ENCODE data around the gene FAM234A. TPM values are rescaled to one million over a fixed set of nuclear protein-coding genes. Genes with fewer than 3 reads are reported as not detected.
A peak's percentile ranks its signal among the peaks of the same experiment; 100 is the strongest.
"Not testable (repeated sequence)": the region's sequence is repeated elsewhere in the genome, so short reads cannot be mapped to it uniquely, and the experiment has no call there.

The FAM234A gene
- total RNA-seq, 2 experiments from 2014 or later: 21.0 to 21.1 TPM

DNA sequence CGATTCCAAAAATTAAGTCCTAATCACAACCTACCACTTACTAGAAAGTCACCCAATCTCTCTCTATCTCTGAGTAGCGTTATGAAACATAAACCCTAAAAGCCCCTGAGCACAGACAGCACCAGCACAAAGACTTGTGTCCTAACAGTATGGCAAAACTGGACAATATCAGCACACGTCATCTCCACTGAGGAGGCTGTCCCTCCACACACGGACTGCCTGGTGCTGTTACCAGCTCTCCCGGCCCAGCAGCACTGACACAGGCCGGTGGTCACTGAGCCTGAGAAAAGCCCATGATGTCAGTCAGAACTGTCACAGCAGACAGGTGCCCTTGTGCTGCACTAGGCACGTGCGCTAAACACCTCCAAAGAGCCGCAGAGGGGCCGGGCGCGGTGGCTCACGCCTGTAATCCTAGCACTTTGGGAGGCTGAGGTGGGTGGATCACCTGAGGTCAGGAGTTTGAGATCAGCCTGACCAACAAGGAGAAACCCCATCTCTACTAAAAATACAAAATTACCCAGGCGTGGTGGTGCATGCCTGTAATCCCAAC lies 22.9 kb upstream of the FAM234A start:
- DNase-seq; ATAC-seq (ENCODE audit: low read depth); H3K27me3 Mint-ChIP-seq; H3K27ac Mint-ChIP-seq; POLR2A ChIA-PET; H3K9me3 Mint-ChIP-seq; H3K4me1 Mint-ChIP-seq; H3K4me3 Mint-ChIP-seq: not testable (repeated sequence)
- peaks cover 13% of the 10 kb centered on the region for H3K36me3 Mint-ChIP-seq

DNA sequence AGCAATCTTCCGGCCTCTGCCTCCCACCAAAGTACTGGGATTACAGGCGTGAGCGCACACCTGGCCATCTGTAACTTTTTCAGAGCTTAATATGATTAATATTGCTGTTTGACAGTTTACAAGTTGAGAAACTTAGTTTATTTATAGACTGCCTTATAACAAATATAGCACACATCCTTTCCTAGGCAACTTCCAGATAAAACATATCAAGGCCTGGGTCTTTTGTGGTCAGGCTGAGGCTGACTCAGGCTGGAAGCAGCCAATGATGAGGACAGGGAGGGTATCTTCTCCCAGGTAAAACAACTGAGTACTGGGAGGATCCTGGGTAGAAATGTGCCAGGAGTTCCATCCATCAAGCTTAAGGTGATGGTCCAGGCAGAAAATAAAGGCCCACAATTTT lies 21.6 kb upstream of the FAM234A start:
- POLR2A ChIA-PET: no interaction called here

DNA sequence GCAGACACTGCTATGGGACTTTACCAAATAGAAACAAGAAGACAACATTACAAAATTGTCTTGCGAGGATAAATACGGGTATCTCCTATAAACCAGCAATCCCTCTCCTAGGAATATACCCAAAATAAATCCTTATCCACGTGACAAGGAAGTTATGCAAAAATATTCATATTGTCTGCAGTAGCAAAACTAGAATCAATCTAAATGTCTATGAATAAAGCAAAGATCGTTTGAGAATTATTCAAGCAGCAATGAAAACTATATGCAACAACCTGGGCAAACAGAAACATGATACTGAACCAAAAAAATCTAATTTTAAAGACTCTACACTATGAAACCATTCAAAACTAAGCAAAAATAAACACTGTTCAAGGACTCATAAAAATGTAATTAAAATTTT lies 14.6 kb upstream of the FAM234A start:
- no peaks in the 10 kb centered on the region for H3K4me1 Mint-ChIP-seq
- ATAC-seq (ENCODE audit: low read depth): no peak
- no peaks in the 10 kb centered on the region for H3K27me3 Mint-ChIP-seq
- no peak for DNase-seq
- H3K36me3 Mint-ChIP-seq: peaks cover 6% of the 10 kb centered on the region
- no peaks in the 10 kb centered on the region for H3K9me3 Mint-ChIP-seq
- POLR2A ChIA-PET: no interaction called here
- H3K27ac Mint-ChIP-seq: no peak overlapping the region
- H3K4me3 Mint-ChIP-seq: no peak overlapping the region

More for the DNA sequence above, 21.6 kb upstream of the FAM234A start:
- H3K36me3 Mint-ChIP-seq: peaks cover 12% of the 10 kb centered on the region
- ATAC-seq (ENCODE audit: low read depth): no peak
- no peak overlapping the region for H3K4me3 Mint-ChIP-seq
- H3K4me1 Mint-ChIP-seq: no peaks in the 10 kb centered on the region
- DNase-seq: no peak
- H3K27me3 Mint-ChIP-seq: no peaks in the 10 kb centered on the region
- H3K9me3 Mint-ChIP-seq: no peaks in the 10 kb centered on the region
- no peak overlapping the region for H3K27ac Mint-ChIP-seq

DNA sequence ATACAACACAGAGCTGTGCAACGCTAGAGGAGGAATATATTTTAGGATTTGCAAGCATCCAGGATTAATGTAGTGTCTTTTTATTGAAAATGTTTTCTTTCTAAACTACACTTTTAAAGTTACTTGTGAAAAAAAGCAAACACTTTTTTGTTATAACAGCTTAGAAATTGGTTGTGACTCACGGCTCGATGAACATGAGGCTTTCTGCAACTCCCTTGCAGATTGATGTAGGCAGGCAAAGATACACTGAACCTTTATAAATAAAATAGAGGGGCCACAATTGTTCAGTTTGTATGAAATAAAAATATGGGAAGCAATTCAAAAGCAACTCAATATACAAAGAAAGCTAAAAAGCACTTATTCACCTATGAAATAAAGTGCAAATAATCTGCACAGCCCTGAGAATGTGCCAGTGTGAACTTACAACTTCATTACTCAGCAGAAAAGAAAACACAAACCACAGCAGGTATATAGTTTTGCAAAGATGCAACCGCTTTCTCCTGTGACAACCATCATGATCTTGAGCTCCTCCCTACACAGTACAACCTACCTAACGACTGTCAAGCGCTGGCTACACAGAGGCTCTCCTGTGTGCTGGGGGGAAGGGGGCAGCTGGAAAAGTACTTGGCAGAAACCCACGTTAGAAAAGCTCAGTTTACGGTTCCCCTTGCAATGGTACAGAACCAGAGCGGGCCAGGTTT lies 6.3 kb upstream of the FAM234A start:
- POLR2A ChIA-PET: interaction anchor here (0.5 to 2.4 kb wide), 8 partner anchors 9 to 172 kb away, joined by 3 to 10 read pairs (median 4); partner anchors contain the start of gene AXIN1
- ATAC-seq (ENCODE audit: low read depth): peak; percentile 34
- H3K9me3 Mint-ChIP-seq: no peaks in the 10 kb centered on the region
- H3K4me1 Mint-ChIP-seq: peaks cover 19% of the 10 kb centered on the region
- peaks cover 7% of the 10 kb centered on the region for H3K36me3 Mint-ChIP-seq
- peak overlapping the region; percentile 92 for H3K27ac Mint-ChIP-seq
- H3K27me3 Mint-ChIP-seq: no peaks in the 10 kb centered on the region
- H3K4me3 Mint-ChIP-seq: peak overlapping the region; percentile 92
- DNase-seq: no peak

DNA sequence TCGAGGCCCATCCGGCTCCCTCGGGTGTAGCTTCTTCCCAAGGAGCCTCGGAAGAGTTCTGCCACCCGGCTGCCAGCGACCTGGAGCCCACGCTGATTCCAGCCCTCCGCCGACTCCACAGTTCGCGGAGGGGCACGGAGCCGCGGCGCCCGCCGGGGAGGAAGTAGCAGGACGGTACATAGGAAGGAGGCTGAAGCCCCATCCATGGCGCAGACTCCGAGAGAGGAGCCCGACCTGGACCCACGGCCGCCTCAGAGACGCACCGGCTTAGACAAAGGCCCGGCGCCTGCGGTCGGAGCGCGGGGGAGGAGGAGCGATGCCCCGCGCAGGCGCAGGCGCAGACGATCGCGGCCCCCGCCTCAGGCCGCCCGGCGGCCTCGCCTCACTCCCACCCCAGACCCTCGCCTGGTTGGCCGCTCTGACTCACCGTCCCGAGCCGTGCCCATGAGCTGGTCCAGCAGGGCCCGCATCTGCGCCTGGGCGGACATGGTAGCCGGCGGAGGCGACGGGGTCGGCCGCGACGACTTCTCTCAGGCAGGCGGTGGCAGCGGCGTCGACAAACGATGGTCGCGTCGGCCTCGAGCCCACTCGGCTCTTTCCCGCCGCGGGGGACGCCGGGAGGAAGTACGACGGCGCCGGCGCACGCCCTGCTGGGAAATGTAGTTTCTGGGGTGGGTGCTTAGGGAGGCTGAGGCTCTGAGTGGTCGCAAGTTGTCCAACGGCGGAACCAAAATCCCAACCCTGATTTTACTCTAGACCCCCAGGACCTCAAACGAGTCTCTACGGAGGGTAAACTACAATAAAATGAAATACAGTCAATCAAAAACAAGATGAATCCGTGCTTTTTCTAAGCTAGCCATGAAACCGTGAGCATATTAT lies 5.5 kb upstream of the FAM234A start, which contains the start of gene LUC7L:
LUC7L (minus strand) TSS at position 598 of the 879 bp plus-strand sequence; CDS start at position 488, 110 bp downstream.
- Mint-ChIP-seq H3K27ac (peak within 1 kb of the TSS; percentile 92), H3K4me1 (peaks cover 19% of the 10 kb centered on the region), H3K4me3 (peak within 1 kb of the TSS; percentile 92), H3K27me3 (no peaks in the 10 kb centered on the region), H3K9me3 (no peaks in the 10 kb centered on the region), H3K36me3 (peaks cover 7% of the 10 kb centered on the region)
- ATAC-seq (ENCODE audit: low read depth) (peak; percentile 89), DNase-seq (peak; percentile 91)
- POLR2A ChIA-PET: interaction anchor here (0.5 to 2.4 kb wide), 7 partner anchors 14 to 171 kb away, joined by 3 to 10 read pairs (median 4); partner anchors contain the start of gene AXIN1

DNA sequence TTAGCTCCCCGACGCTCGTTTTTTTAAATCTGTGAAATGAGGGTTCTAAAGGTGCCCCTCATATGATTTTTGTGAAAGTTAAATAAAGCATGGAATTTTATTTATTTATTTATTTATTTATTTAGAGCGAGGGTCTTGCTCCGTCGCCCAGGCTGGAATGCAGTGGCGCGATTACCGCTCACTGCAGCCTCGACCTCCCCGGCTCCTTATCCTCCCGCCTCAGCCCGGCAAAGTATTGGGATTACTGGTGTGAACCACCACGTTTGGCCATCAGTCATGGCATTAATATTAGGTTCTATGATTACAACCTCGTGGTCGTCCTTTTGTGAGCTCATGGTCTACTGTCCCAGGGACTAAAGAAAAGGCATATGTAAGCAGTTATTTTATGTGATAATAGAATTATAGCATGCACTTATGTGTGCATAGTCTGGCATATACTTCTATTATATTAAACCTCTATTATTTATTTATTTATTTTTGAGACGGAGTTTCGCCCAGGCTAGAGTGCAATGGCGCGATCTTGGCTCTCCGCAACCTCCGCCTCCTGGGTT lies 4.8 kb upstream of the FAM234A start:
- Mint-ChIP-seq H3K4me1 (peaks cover 22% of the 10 kb centered on the region), H3K4me3 (peak overlapping the region; percentile 92), H3K9me3 (no peaks in the 10 kb centered on the region), H3K27ac (peak overlapping the region; percentile 46), H3K27me3 (no peaks in the 10 kb centered on the region), H3K36me3 (peaks cover 7% of the 10 kb centered on the region)
- POLR2A ChIA-PET: interaction anchor here (1.6 to 2.4 kb wide), 2 partner anchors 13 to 122 kb away, joined by 10 read pairs; partner anchors contain the start of gene AXIN1
- no peak for ATAC-seq (ENCODE audit: low read depth)
- DNase-seq: no peak

DNA sequence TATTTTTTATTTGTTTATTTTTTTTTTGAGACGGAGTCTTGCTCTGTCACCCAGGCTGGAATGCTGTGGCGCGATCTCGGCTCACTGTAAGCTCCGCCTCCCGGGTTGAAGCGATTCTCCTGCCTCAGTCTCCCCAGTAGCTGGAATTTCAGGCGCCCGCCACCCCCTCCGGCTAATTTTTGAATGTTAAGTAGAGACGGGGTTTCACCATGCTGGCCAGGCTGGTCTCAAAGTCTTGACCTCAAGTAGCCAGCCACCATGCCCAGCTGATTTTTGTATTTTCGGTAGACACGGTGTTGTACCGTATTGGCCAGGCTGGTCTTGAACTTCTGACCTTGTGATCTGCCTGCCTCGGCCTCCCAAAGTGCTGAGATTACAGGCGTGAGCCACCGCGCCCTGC lies 4.3 kb upstream of the FAM234A start:
- H3K27me3 Mint-ChIP-seq; POLR2A ChIA-PET; H3K27ac Mint-ChIP-seq; DNase-seq; H3K36me3 Mint-ChIP-seq; ATAC-seq (ENCODE audit: low read depth); H3K9me3 Mint-ChIP-seq; H3K4me3 Mint-ChIP-seq: not testable (repeated sequence)
- peaks cover 27% of the 10 kb centered on the region for H3K4me1 Mint-ChIP-seq

DNA sequence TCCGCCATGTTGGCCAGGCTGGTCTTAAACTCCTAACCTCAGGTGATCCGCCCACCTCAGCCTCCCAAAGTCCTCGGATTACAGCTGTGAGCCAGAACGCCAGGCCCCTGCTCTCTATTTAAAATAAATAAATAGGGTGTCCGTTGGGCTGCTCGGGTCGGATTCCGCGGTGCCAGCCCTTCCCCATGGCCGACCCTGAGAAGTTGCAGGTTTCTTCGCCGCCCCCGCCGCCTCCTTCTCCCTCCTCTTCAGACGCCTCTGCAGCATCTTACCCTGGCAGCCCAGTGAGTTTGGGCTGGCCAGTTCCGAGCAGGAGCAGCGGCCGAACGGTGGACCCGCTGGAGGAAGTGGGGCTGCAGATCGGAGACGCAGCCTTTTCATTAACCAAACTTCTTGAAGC lies 3.7 kb upstream of the FAM234A start:
- H3K4me1 Mint-ChIP-seq: peaks cover 28% of the 10 kb centered on the region
- no peak for ATAC-seq (ENCODE audit: low read depth)
- peaks cover 3% of the 10 kb centered on the region for H3K36me3 Mint-ChIP-seq
- H3K27me3 Mint-ChIP-seq: no peaks in the 10 kb centered on the region
- H3K27ac Mint-ChIP-seq: no peak overlapping the region
- no peak overlapping the region for H3K4me3 Mint-ChIP-seq
- no peak for DNase-seq
- H3K9me3 Mint-ChIP-seq: no peaks in the 10 kb centered on the region
- POLR2A ChIA-PET: no interaction called here

DNA sequence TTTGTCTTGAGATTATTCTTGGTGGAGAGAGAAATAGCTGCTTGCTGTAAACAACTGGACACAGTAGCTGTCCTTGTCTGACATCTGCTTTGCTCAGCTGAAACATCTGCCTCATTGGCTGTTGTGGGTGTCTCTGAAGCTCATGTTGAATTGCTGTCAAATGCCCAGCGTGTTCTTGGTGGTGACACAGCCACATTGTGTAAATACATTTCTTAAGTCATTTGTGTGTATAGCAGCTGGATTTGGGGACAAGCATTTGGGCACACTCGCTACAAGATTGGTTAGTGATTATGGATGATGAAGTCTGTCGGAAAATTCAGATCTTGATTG lies 5.3 kb downstream of the FAM234A start:
- Mint-ChIP-seq H3K4me3 (no peak overlapping the region), H3K4me1 (peaks cover 10% of the 10 kb centered on the region), H3K36me3 (peaks cover 1% of the 10 kb centered on the region), H3K9me3 (no peaks in the 10 kb centered on the region), H3K27ac (no peak overlapping the region), H3K27me3 (peaks cover 2% of the 10 kb centered on the region)
- ATAC-seq (ENCODE audit: low read depth): no peak
- DNase-seq: no peak
- POLR2A ChIA-PET: interaction anchor here (0.6 kb wide), 1 partner anchor 19 kb away, joined by 5 read pairs; no protein-coding TSS in a partner anchor

DNA sequence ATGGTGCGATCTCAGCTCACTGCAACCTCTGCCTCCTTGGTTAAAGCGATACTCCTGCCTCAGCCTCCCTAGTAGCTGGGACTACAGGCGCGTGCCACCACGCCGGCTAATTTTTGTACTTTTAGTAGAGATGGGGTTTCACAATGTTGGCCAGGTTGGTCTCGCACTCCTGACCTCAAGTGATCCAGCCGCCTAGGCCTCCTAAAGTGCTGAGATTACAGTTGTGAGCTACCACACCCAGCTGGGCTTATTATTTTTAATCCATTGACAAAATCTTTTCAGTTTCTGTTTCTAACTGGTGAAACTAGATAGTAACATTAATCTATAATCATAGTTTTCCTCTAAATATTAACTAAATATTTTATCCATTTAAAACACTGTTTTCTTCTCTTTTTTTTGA lies 5.9 kb downstream of the FAM234A start:
- POLR2A ChIA-PET: interaction anchor here (0.6 kb wide), 1 partner anchor 20 kb away, joined by 5 read pairs; no protein-coding TSS in a partner anchor
- peaks cover 1% of the 10 kb centered on the region for H3K36me3 Mint-ChIP-seq
- H3K4me1 Mint-ChIP-seq: peaks cover 4% of the 10 kb centered on the region
- DNase-seq (no peak), ATAC-seq (ENCODE audit: low read depth) (no peak)
- H3K27ac Mint-ChIP-seq: no peak overlapping the region
- no peak overlapping the region for H3K4me3 Mint-ChIP-seq
- H3K9me3 Mint-ChIP-seq: no peaks in the 10 kb centered on the region
- peaks cover 2% of the 10 kb centered on the region for H3K27me3 Mint-ChIP-seq

DNA sequence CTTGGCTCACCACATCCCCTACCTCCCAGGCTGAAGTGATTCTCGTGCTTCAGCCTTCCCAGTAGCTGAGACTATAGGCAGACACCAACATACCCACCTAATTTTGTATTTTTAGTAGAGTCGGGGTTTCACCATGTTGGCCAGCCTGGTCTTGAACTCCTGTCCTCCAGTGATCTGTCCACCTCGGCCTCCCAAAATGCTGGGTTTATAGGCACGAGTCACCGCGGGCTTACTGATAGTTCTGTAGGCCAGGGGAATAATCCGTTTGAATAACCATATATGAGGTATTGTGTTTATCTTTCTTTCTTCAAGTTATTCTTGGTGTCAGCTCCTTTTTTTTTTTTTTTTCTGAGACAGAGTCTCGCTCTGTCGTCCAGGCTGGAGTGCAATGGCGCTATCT lies 7.7 kb downstream of the FAM234A start:
- peaks cover 2% of the 10 kb centered on the region for H3K27me3 Mint-ChIP-seq
- H3K9me3 Mint-ChIP-seq: no peaks in the 10 kb centered on the region
- H3K4me1 Mint-ChIP-seq: peaks cover 3% of the 10 kb centered on the region
- ATAC-seq (ENCODE audit: low read depth) (no peak), DNase-seq (no peak)
- no peaks in the 10 kb centered on the region for H3K36me3 Mint-ChIP-seq
- no peak overlapping the region for H3K27ac Mint-ChIP-seq
- POLR2A ChIA-PET: interaction anchor here (0.5 to 1.8 kb wide), 2 partner anchors 13 to 42 kb away, joined by 5 to 10 read pairs; partner anchors contain the start of gene LUC7L
- H3K4me3 Mint-ChIP-seq: no peak overlapping the region

DNA sequence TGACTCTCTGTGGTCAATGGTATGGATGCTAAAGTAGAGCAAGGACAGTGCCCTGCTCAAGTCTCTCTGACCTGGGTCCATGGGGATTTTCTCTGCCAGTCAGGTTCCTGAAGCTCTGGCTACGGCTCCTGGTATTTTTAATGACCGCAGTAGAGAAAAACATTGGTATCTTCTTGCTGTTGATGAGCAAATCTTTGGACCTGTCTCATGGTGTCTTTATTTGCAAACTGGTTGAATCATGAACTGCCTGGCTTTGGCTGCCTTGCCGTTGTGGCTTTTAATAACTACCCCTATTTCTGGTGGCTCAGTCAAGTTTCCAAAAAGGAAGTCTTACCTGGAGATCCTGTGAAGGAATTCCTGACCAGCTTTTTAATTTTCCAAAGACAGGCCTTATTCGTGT lies 8.7 kb downstream of the FAM234A start:
- Mint-ChIP-seq H3K9me3 (no peaks in the 10 kb centered on the region), H3K4me3 (no peak overlapping the region), H3K27ac (no peak overlapping the region), H3K27me3 (no peaks in the 10 kb centered on the region), H3K36me3 (no peaks in the 10 kb centered on the region), H3K4me1 (peaks cover 3% of the 10 kb centered on the region)
- no peak for DNase-seq
- ATAC-seq (ENCODE audit: low read depth): no peak
- POLR2A ChIA-PET: interaction anchor here (1.8 kb wide), 1 partner anchor 15 kb away, joined by 10 read pairs; the partner anchor contains the start of gene LUC7L

DNA sequence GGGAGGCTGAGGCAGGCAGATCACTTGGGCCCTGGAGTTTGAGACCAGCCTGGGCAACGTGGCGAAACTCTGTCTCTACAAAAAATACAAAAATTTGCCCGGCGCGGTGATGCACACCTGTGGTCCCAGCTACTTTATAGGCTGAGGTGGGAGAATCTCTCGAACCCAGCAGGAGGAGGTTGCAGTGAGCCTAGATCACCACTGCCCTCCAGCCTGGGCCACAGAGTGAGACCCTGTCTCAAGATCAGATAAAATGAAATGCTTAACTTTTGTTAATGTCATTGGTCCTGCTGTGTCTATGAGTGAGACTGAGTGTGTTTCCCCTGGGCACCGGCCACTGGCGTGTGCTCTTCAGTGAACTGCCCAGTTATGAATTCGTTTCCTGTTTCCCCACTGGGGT lies 10.5 kb downstream of the FAM234A start:
- Mint-ChIP-seq H3K9me3 (no peaks in the 10 kb centered on the region), H3K4me3 (no peak overlapping the region), H3K4me1 (no peaks in the 10 kb centered on the region), H3K27me3 (no peaks in the 10 kb centered on the region), H3K36me3 (no peaks in the 10 kb centered on the region), H3K27ac (no peak overlapping the region)
- ATAC-seq (ENCODE audit: low read depth) (no peak), DNase-seq (no peak)
- POLR2A ChIA-PET: no interaction called here

All from activated naive CD8-positive, alpha-beta T cell treated with anti-CD3 and anti-CD28 coated beads, Interleukin-2, amount 10 ng/mL, durations not matched to agents 7 days and 5 days (primary cell).